ENCODE measurements around the gene KIRREL2. TPM values are rescaled to one million over a fixed set of nuclear protein-coding genes. Genes with fewer than 3 reads are reported as not detected.

KIRREL2 gene
- total and polyA plus RNA-seq, 10 donors: 0.10 to 0.27 (median 0.14) TPM; not detected in 6

DNA sequence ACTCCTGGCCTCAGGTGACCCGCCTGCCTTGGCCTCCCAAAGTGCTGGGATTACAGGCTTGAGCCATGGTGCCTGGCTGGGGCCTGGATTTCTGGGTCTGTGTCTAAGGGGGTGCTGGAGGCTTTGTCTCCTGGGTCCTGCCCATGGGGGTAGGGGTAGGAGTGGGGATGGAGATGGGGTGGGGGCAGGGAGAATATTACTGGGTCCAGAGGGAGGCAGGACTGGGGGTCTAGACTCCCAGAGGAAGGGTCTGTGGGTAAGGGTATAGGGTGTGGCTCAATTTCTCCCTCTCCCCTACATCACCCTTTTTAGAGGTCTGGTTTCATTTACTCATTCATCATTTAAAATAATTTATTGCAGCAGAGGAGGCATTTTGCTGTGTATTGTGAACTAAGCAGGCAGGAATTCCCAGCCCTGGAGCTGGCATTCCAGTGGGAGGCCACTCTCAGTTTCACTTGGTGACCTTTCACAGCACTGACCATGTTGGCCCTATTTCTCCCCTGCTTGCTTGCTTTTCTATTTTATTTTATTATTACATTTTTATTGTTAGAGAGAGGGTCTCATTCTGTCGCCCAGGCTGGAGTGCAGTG is 44.4 kb downstream of the KIRREL2 start:
- Histone ChIP-seq H3K4me1 (peaks cover 27 to 88% (median 68%) of the 10 kb centered on the region in 6 donors), H3K27me3 (replicated peaks in 1 of 7) (no peaks in the 10 kb centered on the region), H3K9me3 (no peaks in the 10 kb centered on the region), H3K27ac (peak overlapping the region; percentile 86 to 99 (median 96)), H3K4me3 (peak overlapping the region in 7 of 8 donors; percentile 69 to 89 (median 83)), H3K36me3 (peaks cover 0 to 30% (median 17%) of the 10 kb centered on the region in 6 donors)
- TF ChIP-seq POLR2AphosphoS5 (IDR thresholded peaks at IDR 0.05): no peak
- TF ChIP-seq POLR2A (IDR thresholded peaks at IDR 0.05): no peak
- no peak for TF ChIP-seq CTCF (IDR thresholded peaks at IDR 0.05 in 8 of 11, conservative IDR thresholded peaks at IDR 0.05 in 3 of 11)
- intact Hi-C loops (cut with DNase I; ENCODE audit: low total_unique reads): no loop called here
- peak; percentile 81 for DNase-seq
- WGBS, 5 donors: 68 to 94% (median 75%) methylated on average over 1 to 2 of the region's 2 CpGs

DNA sequence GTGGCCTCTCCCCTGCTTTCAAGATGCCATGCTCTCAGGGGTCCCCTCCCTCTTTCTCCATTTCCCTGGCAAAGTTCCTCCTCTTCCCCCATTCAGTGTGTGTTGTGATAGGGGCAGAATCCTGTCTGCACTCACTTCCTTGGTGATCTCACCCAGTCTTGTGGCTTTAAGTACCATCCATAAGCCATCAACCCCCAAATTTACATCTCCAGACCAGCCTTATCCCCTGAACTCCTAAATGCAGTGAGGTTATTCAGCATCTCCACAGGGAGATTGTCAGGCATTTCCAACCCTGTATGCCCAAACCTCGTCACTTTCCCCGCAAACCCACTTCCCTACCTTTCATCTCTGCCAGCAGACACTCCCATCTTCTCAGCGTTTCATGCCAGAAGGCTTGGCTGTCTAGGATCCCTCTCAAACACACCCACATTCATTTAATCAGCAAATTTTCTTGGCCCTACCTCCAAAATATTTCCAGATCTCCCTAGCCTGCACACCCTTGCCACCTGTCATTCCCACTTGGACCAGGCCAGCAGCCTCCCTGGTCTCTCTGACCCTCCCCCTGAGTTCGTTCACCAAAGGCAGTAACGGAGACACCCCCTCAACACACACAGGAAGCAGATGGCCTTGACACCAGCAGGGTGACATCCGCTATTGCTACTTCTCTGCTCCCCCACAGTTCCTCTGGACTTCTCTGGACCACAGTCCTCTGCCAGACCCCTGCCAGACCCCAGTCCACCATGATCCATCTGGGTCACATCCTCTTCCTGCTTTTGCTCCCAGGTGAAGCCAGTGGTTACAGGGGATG is 45.3 kb downstream of the KIRREL2 start, which contains the start of gene HCST:
Gene HCST (plus strand): TSS at position 676 of the 808 bp plus-strand sequence. CDS start 65 bp downstream, at position 741.
- H3K36me3 ChIP-seq: peaks cover 0 to 30% (median 8%) of the 10 kb centered on the region in 6 donors
- peak within 1 kb of the TSS; percentile 86 to 99 (median 96) for H3K27ac ChIP-seq
- TF ChIP-seq CTCF (IDR thresholded peaks at IDR 0.05 in 8 of 11, conservative IDR thresholded peaks at IDR 0.05 in 3 of 11) (peak in 1 of 11 experiments; percentile 27), POLR2AphosphoS5 (IDR thresholded peaks at IDR 0.05) (peak in 2 of 3 donors; percentile 53 to 68), POLR2A (IDR thresholded peaks at IDR 0.05) (no peak)
- H3K4me1 ChIP-seq: peaks cover 27 to 88% (median 61%) of the 10 kb centered on the region in 6 donors
- 5 to 12% (median 11%) methylated on average over 6 of the region's 6 CpGs for WGBS, 5 donors
- H3K9me3 ChIP-seq: no peaks in the 10 kb centered on the region
- peak within 1 kb of the TSS; percentile 8 to 89 (median 39) for H3K4me3 ChIP-seq
- DNase-seq: peak; percentile 86
- no peaks in the 10 kb centered on the region for H3K27me3 ChIP-seq (replicated peaks in 1 of 7)
- intact Hi-C loops (cut with DNase I; ENCODE audit: low total_unique reads): no loop called here

DNA sequence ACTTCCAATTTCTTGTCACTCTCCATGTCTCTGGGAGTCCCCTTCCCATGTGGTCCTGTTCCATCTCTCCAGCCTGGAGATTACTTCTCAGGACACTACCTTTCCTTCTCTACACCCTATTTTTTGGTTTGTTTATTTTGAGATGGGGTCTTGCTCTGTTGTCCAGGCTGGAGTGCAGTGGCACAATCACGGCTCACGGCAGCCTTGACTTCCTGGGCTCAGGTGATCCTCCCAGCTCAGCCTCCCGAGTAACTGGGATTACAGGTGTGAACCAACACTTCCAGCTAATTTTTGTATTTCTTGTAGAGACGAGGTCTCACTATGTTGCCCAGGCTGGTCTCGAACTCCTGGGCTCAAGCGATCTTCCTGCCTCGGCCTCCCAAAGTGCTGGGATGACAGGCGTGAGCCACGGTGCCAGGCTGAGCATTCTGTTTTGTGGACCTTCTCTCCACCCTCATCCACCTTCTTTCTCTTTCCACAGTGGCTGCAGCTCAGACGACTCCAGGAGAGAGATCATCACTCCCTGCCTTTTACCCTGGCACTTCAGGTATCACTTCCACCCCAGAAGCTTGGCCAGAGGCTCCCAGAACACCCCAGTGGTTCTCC is 46.3 kb downstream of the KIRREL2 start:
- intact Hi-C loops (cut with DNase I; ENCODE audit: low total_unique reads): no loop called here
- peak overlapping the region; percentile 86 to 99 (median 96) for H3K27ac ChIP-seq
- H3K4me3 ChIP-seq: peak overlapping the region; percentile 8 to 89 (median 39)
- H3K4me1 ChIP-seq: peaks cover 22 to 88% (median 52%) of the 10 kb centered on the region in 6 donors
- peak; percentile 74 for DNase-seq
- TF ChIP-seq CTCF (IDR thresholded peaks at IDR 0.05 in 8 of 11, conservative IDR thresholded peaks at IDR 0.05 in 3 of 11) (no peak), POLR2A (IDR thresholded peaks at IDR 0.05) (no peak), POLR2AphosphoS5 (IDR thresholded peaks at IDR 0.05) (no peak)
- no peaks in the 10 kb centered on the region for H3K9me3 ChIP-seq
- H3K27me3 ChIP-seq (replicated peaks in 1 of 7): no peaks in the 10 kb centered on the region
- WGBS, 5 donors: 44 to 65% (median 50%) methylated on average over 10 of the region's 10 CpGs
- H3K36me3 ChIP-seq: peaks cover 0 to 23% (median 0%) of the 10 kb centered on the region in 6 donors

All from spleen (tissue), 11 donors.